Esophagus muscularis mucosa (tissue), 4 donors: Measurements from ENCODE around the gene TUBGCP2. TPM values are rescaled to one million over a fixed set of nuclear protein-coding genes. Genes with fewer than 3 reads are reported as not detected.
"Not testable (repeated sequence)": the region's sequence is repeated elsewhere in the genome, so short reads cannot be mapped to it uniquely, and the experiment has no call there.

ENCODE experiments used
- DNase-seq: peaks from one replicate; pipeline ENCODE4 v3.0.0-alpha.2; 2017; ENCODE audit errors: extremely low spot score
- H3K27ac ChIP-seq, 4 donors: fragments of 200-600 bp; sonication (generic); replicated peaks in 1 of 4; 1 replicate in 3 of 4; 2 replicates in 1 of 4; pipeline ENCODE4 v1.5.1; 2016 to 2019; ENCODE audit warnings: mild to moderate bottlenecking in 1 of 4
- H3K27me3 ChIP-seq, 4 donors: fragments of 200-600 bp; sonication (generic); one replicate each; pipeline versions ENCODE4 v1.5.1 to v1.6.0; 2016 to 2019
- H3K36me3 ChIP-seq, 4 donors: fragments of 200-600 bp; sonication (generic); one replicate each; pipeline ENCODE4 v1.5.1; 2016 to 2019
- H3K4me1 ChIP-seq, 4 donors: fragments of 200-600 bp; sonication (generic); one replicate each; pipeline ENCODE4 v1.5.1; 2016 to 2019
- H3K4me3 ChIP-seq, 4 donors: fragments of 200-600 bp; sonication (generic); 1 replicate in 2 of 4; 2 replicates in 2 of 4; pipeline ENCODE4 v1.5.1; 2016 to 2019; ENCODE audit warnings: mild to moderate bottlenecking in 4 of 4, moderate library complexity in 1 of 4
- H3K9me3 ChIP-seq, 4 donors: fragments of 200-600 bp; sonication (generic); 1 replicate in 3 of 4; 2 replicates in 1 of 4; pipeline ENCODE4 v1.5.1; 2016 to 2019
- CTCF ChIP-seq, 3 experiments: fragments of 200-600 bp in 2 of 3; fragments of 450-650 bp in 1 of 3; sonication (generic) in 2 of 3; IDR thresholded peaks; one replicate each; pipeline ENCODE4 v1.5.1; 2017 to 2019; ENCODE audit warnings: antibody characterized with exemption in 3 of 3, mild to moderate bottlenecking in 2 of 3, moderate library complexity in 1 of 3
- EP300 ChIP-seq: sonication (generic); formaldehyde crosslinking; IDR thresholded peaks from one replicate; pipeline ENCODE4 v1.6.1; 2017; ENCODE audit warnings: antibody characterized with exemption
- POLR2A ChIP-seq: fragments of 450-650 bp; IDR thresholded peaks from one replicate; pipeline ENCODE4 v1.6.1; 2017; ENCODE audit warnings: antibody characterized with exemption, moderate library complexity, mild to moderate bottlenecking, low read depth
- POLR2AphosphoS5 ChIP-seq, 2 donors: sonication (generic); formaldehyde crosslinking; IDR thresholded peaks; one replicate each; pipeline ENCODE4 v1.6.1; 2017; ENCODE audit warnings: antibody characterized with exemption in 2 of 2
- WGBS: methylation state at CpG from one replicate; pipeline ENCODE4 v1.1.5; 2018; 5-methylcytosine and 5-hydroxymethylcytosine counted together
- intact Hi-C: fragments of 100-400 bp; cut with DNase I; formaldehyde crosslinking; loops from one replicate; pipeline ENCODE4 v1.15.1; 2023
- total RNA-seq, 4 donors: library from RNA; depleted of rRNA; stranded (reverse); fragments of >200 nt; gene quantifications; one replicate each; pipeline versions ENCODE4 v1.1.0 to v1.2.1, GENCODE V29; 2016

The TUBGCP2 gene
- total RNA-seq, 4 donors from 2014 or later: 30.2 to 54.4 (median 39.0) TPM

GRCh38 chr10:133267829-133268228 lies 40.8 kb downstream of the TUBGCP2 start:
- Histone ChIP-seq H3K27ac (no peak overlapping the region), H3K4me3 (no peak overlapping the region), H3K4me1 (peaks cover 0 to under 1% (median under 1%) of the 10 kb centered on the region in 4 donors), H3K27me3 (no peaks in the 10 kb centered on the region), H3K36me3 (peaks cover 0 to 40% (median 8%) of the 10 kb centered on the region in 4 donors), H3K9me3 (no peaks in the 10 kb centered on the region)
- no peak for TF ChIP-seq EP300
- no peak for TF ChIP-seq CTCF (IDR thresholded peaks at IDR 0.05)
- TF ChIP-seq POLR2A: no peak
- TF ChIP-seq POLR2AphosphoS5 (IDR thresholded peaks at IDR 0.05): no peak
- WGBS: 83% methylated on average over 3 of the region's 22 CpGs
- no peak for DNase-seq
- intact Hi-C loops: no loop called here

GRCh38 chr10:133267293-133267692 lies 41.4 kb downstream of the TUBGCP2 start:
- WGBS: no CpG with 5 or more reads among the region's 14 CpGs
- peaks cover 0 to 38% (median 8%) of the 10 kb centered on the region in 4 donors for H3K36me3 ChIP-seq
- H3K9me3 ChIP-seq: no peaks in the 10 kb centered on the region
- DNase-seq: no peak
- no peak overlapping the region for H3K27ac ChIP-seq
- no peak overlapping the region for H3K4me3 ChIP-seq
- H3K27me3 ChIP-seq: no peaks in the 10 kb centered on the region
- H3K4me1 ChIP-seq: peaks cover 5 to 6% (median 6%) of the 10 kb centered on the region in 4 donors
- no peak for TF ChIP-seq POLR2A
- no peak for TF ChIP-seq CTCF (IDR thresholded peaks at IDR 0.05)
- TF ChIP-seq POLR2AphosphoS5 (IDR thresholded peaks at IDR 0.05): no peak
- no peak for TF ChIP-seq EP300
- intact Hi-C loops: no loop called here

GRCh38 chr10:133266056-133266795 lies 42.4 kb downstream of the TUBGCP2 start:
- Histone ChIP-seq H3K4me1 (peaks cover 9 to 12% (median 11%) of the 10 kb centered on the region in 4 donors), H3K27me3 (no peaks in the 10 kb centered on the region), H3K27ac (no peak overlapping the region), H3K4me3 (no peak overlapping the region), H3K36me3 (peaks cover 0 to 31% (median 5%) of the 10 kb centered on the region in 4 donors), H3K9me3 (no peaks in the 10 kb centered on the region)
- no peak for DNase-seq
- intact Hi-C loops: no loop called here
- 98% methylated on average over 12 of the region's 21 CpGs for WGBS
- TF ChIP-seq CTCF (IDR thresholded peaks at IDR 0.05) (no peak), POLR2A (no peak), EP300 (no peak), POLR2AphosphoS5 (IDR thresholded peaks at IDR 0.05) (no peak)

GRCh38 chr10:133265052-133265451 lies 43.6 kb downstream of the TUBGCP2 start:
- intact Hi-C loops, H3K9me3 ChIP-seq, H3K4me3 ChIP-seq, H3K27ac ChIP-seq, DNase-seq, H3K27me3 ChIP-seq: not testable (repeated sequence)
- 80% methylated on average over 9 of the region's 10 CpGs for WGBS
- Histone ChIP-seq H3K36me3 (peaks cover 0 to 19% (median 0%) of the 10 kb centered on the region in 4 donors), H3K4me1 (peaks cover 20 to 22% (median 21%) of the 10 kb centered on the region in 4 donors)

- Histone ChIP-seq H3K4me1 (peaks cover 24 to 28% (median 27%) of the 10 kb centered on the region in 4 donors), H3K36me3 (peaks cover 0 to 13% (median 0%) of the 10 kb centered on the region in 4 donors), H3K27me3 (no peaks in the 10 kb centered on the region), H3K9me3 (no peaks in the 10 kb centered on the region), H3K27ac (no peak overlapping the region), H3K4me3 (no peak overlapping the region)
- 77% methylated on average over 9 of the region's 9 CpGs for WGBS
- no peak for TF ChIP-seq EP300
- no peak for TF ChIP-seq POLR2AphosphoS5 (IDR thresholded peaks at IDR 0.05)
- TF ChIP-seq POLR2A: no peak
- TF ChIP-seq CTCF (IDR thresholded peaks at IDR 0.05): no peak
- DNase-seq: no peak
- intact Hi-C loops: no loop called here
Measured at GRCh38 chr10:133264461-133264860, 44.2 kb downstream of the TUBGCP2 start.
